ENCODE measurements around the gene RTF1.
"Not testable (repeated sequence)": the region's sequence is repeated elsewhere in the genome, so short reads cannot be mapped to it uniquely, and the experiment has no call there.

Gene RTF1

DNA sequence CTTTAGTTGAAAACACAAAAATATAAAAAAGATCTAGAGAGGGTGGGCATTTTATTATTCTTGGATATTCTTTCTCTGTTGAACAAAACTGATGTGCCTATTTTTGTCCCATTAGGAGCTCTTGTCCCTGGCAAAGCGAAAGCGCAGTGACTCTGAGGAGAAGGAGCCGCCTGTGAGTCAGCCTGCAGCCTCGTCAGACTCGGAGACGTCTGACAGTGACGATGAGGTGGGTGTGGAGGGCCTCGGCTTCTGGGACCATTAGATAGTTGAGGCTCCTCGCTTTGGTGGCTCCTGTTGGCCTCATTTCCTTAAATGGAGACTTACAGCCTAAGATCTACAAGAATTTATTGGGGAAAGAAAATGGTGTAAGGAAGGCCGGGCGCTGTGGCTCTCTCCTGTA, 21.3 kb downstream of the RTF1 start:
- DNase-seq: no peak

DNA sequence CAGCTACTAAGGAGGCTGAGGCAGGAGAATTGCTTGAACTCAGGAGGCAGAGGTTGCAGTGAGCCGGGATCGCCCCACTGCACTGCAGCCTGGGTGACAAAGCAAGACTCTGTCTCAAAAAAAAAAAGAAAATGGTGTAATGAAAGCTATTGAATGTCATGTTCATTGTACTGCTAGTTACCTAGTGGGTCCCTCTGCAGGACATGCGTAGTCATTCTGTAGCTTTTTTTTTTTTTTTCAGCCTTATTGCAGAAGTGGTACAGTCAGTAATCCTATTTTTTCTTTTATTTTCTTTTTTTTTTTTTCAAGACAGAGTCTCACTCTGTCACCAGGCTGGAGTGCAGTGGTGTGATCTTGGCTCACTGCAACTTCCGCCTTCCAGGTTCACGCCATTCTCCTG, 21.9 kb downstream of the RTF1 start:
- DNase-seq: not testable (repeated sequence)

GRCh38 chr15:41443275-41443674, 26.4 kb downstream of the RTF1 start:
- DNase-seq: no peak

DNA sequence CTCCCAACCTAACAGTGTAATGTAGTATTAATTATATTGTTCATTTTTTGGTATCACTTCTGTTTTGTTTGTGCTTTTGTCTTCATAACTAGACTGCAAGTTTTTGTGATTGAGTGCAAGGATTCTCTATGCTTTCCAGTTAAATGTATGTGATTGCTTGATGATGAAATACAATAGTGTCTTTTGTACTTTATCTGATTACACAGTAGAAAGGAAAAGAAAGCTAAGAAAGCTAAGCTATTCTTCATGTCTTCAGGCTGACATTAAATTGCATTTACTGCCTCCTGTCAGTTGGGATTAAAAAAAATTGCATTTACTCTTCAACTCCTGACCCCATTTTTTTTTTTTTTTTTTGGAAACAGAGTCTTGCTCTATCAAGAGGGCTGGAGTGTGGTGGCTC, 28.5 kb downstream of the RTF1 start:
- DNase-seq: no peak

GRCh38 chr15:41462084-41462795, 45.3 kb downstream of the RTF1 start:
- DNase-seq: no peak

DNA sequence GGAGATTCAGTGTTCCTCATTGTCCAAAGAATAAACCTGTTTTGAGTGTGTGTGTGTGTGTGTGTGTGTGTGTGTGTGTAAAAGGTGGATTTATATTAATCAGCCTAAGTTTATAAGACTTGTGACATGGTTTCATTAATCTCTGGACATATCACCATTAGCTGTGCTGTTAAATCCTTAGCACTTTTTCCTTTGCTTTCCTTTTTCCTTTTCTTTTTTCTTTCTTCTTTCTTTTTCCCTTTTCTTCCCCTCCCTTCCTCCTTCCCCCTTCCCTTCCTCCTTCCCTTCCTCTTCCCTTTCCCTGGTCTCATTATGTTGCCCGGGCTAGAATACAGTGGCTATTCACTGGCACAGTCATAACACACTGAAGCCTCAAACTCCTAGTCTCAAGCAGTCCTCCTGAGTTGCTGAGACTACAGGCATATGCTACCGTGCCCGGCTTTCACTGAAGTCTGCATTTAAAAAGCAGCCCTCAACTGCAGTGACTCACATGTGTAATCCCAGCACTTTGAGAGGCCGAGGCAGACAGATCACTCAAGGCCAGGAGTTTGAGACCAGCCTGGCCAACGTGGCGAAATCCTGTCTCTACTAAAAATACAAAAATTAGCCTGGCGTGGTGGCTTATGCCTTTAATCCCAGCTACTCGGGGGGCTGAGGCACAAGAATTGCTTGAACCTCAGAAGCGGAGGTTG, 48.1 kb downstream of the RTF1 start:
- DNase-seq: no peak

DNA sequence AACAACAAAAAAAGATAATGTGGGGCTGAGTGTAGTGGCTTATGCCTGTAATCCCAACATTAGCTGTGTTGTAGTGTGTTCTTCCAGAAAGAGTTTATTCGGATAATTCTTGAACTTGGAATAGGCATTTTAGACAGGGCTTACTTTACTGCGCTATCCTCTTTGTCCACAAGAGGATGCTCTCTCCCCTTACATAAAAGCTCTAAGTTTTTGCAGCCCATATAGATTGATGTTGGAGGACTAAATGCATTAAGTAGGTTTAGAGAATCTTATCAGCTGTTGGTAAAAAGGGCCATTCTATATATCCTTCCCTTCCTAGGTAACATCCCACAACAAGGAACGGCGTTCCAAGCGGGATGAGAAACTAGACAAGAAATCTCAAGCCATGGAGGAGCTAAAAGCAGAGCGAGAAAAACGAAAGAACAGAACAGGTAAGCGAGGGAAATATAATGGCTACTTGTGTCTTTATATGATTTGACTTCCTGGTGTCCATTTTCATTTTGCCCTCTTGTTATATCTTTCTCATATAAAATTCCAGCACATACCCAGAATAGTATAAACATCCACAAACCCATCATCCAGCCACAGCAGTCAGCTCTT, 49.0 kb downstream of the RTF1 start:
- DNase-seq: no peak

- DNase-seq: no peak
These were observed 49.8 kb downstream of the RTF1 start for GRCh38 chr15:41466711-41467110.

DNA sequence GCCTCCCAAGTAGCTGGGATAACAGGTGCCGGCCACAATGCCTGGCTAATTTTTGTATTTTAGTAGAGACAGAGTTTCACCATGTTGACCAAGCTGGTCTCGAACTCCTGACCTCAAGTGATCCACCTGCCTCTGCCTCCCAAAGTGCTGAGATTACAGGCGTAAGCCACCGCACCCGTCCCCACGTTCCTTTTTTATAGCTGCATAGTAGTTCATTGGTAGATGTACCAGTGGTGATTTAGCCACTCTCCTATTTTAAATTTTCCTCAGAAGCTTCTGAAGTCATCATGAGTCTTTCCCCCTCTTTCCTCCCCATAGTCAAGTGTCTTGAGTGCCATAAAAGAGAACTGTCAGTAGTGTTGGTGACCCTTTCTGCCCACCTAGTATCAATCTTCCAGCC, 52.7 kb downstream of the RTF1 start:
- DNase-seq: not testable (repeated sequence)

- DNase-seq: no peak
These were observed 56.5 kb downstream of the RTF1 start for GRCh38 chr15:41473418-41473817.

- no peak for DNase-seq
These were observed 57.5 kb downstream of the RTF1 start for GRCh38 chr15:41474436-41474835.

DNA sequence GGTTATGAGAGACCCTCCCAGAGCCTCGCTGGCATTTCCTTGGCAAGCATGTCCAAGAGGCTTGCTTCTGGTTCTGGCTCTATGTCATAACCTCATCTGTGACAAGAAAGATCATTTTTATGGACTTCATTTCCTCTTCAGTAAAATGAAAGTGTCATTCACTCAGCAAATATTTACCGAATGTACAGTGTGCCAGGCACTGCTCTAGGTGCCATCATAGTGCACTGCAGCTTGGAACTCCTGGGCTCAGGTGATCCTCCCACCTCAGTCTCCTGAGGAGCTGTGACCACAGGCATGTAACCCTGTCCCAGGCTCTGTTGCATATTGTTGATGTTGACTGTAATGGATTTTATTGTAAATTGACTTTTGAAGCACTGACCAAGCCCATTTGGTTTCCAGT, 58.0 kb downstream of the RTF1 start:
- DNase-seq: no peak

DNA sequence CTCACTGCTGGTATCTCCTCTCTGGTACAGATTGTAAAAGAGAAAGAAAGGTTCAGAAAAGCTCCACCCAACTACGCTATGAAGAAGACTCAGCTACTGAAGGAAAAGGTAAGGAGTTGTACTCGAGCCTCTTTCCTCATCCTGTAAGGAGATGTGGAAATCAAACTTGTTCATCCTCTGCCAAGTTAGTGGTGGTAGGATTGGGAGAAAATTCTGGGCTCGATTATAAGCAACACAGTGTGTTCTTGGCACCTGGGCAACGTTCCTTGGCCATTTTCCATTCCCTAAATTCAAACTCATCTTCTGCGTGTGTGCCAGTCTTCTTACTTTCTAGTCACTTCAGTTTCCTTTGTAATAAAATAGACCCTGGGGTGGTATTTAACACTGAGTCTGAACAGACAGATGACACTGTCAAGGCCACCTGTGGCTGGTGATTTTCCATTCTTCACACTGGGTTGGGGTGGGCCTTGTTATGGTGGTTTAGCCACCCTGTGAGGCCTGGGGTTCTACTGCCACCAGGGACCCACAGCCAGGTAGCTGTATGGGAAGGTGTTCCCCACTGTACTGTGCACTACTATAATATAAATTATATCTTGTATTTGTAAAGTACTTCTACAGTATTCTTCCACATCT, 59.6 kb downstream of the RTF1 start:
- DNase-seq: no peak

- no peak for DNase-seq
These were observed 63.7 kb downstream of the RTF1 start for GRCh38 chr15:41480396-41481140.

DNA sequence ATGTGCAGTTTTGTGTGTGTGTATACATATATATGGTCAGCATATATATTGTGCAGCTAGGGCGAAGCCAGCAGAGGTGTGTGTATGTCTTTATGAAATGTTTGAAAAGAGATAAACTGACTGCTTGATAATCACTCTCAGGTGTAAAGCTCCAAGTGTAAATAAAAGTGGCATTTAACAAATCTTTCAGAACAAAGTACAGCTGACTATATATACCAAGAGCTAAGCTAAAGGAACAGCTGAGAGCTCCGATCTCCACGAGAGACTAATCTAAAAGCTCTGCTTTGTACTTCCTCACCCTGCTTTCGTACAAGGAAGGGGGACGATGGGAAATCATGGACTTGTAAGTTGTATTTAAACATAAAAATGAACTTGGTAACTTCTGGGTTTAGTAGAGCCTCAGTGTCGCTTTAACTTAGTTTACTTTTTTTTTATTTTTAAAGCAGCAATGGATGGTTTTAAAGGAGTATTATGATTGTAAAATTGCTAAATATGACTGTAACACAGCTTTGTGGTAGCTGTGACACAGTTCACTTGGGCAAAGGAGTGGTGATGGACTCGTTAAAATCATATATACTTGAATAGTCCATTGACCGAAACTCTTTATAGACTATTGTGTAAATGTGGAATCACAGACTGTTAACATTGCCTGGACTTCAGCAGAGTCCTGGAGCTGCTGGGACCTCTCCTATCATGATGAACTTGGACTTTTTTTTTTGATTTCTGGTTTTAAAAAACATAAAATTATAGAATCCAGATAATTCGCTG, 65.4 kb downstream of the RTF1 start:
- no peak for DNase-seq

DNA sequence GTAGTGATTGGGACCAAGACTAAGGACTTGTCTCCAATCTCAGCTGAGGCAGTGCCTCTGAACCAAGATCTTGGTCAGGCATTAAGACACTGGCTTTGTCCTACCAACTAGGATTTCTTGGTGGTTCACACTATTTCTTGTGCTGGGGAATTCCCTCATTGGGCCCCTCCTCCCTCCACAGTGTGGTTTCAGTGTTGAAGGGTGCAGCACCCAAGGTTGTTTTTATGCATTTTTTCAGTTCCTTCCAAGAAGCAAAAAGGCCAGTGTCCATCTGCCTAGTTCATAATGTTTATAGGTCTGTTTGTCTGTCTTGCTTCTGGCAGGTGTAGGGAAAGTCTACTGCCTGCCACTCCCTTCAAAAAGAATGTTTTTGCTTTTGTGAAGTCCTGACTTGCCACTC, 66.2 kb downstream of the RTF1 start:
- no peak for DNase-seq

GRCh38 chr15:41483519-41483918, 66.6 kb downstream of the RTF1 start:
- DNase-seq: no peak

DNA sequence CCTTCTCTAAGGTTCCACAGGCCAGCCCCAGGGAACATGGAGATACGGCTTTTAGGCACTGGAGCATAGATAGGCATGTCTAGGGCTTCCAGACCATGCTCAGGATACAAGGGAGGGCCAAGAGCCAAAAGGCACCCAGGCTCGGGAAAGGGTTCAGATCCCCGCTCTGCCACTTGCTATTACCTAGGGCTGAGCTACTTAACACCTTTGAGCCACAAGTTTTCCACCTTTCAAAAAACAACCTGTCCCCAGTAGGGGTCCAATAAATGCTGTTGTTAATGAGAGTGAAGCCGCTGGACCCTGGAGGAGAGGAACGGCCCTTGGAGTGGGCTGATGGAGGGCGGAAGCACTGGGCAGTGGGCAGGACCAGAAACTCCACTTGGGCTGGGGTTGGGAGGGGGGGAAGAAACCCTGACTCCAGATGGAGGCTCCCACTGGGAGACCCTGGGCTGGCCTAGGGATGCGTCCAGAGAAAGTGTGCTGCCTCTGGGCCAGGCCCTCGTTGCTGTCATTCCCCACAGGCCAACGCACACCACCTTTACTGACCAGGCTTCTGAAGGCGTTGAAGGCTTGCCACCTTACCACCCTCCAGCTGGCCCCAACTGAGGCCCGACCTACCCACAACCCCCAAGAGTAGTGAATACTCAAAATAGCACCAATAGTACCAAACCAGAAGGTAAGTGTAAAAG, 68.2 kb downstream of the RTF1 start:
- DNase-seq: no peak

DNA sequence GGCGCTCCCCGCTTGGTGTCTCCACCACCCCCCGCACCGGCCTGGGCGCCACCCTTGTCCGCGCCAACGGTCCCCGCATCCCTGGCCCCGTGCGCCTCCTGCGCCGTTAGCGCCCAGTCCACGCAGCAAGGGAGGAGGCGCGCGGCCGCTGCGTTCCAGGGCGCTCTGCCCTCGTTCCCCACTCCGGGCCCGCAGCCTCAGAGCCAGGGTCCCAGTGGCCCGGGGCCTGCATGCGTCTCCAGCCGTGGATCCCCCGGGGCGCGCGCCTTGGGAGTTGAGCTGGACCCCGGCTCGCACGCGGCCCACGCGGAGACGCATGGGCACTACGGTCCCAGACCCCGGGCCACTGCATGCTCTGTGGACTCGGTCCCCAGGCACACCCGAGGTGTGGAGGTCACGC, 69.4 kb downstream of the RTF1 start:
- DNase-seq: no peak

- DNase-seq: no peak
These were observed 70.5 kb downstream of the RTF1 start for GRCh38 chr15:41487381-41487780.

DNA sequence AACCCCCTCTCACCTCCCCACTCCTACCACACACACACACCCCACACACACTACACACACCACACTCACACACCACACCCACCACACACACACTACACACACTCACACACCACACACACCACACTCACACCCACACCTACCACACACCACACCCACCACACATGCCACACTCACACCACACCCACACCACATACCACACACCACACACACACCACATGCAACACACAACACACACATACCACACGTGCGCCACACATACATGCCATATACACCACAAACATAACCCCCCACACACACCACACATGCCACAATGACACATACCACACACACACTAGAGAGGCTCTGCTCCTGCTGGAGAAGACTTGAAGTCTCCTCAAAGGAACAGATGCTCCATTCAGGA, 70.9 kb downstream of the RTF1 start:
- DNase-seq: no peak

- no peak for DNase-seq
These were observed 72.7 kb downstream of the RTF1 start for GRCh38 chr15:41489641-41490040.

Data from cortex of kidney (tissue), 1 donor.